ENCODE data around the gene NR2F6.

Gene NR2F6

GRCh38 chr19:17213334-17213733 lies 32.4 kb downstream of the NR2F6 start:
- Mint-ChIP-seq H3K27ac (no peak overlapping the region), H3K4me3 (no peak overlapping the region), H3K27me3 (no peaks in the 10 kb centered on the region), H3K9me3 (no peaks in the 10 kb centered on the region), H3K36me3 (ENCODE audit: low read depth) (peaks cover 37% of the 10 kb centered on the region), H3K4me1 (ENCODE audit: low read depth) (peaks cover 33% of the 10 kb centered on the region)

GRCh38 chr19:17211547-17212446 lies 33.9 kb downstream of the NR2F6 start:
- Mint-ChIP-seq H3K27ac (no peak overlapping the region), H3K4me3 (no peak overlapping the region), H3K9me3 (no peaks in the 10 kb centered on the region), H3K4me1 (ENCODE audit: low read depth) (peaks cover 33% of the 10 kb centered on the region), H3K36me3 (ENCODE audit: low read depth) (peaks cover 28% of the 10 kb centered on the region), H3K27me3 (no peaks in the 10 kb centered on the region)

DNA sequence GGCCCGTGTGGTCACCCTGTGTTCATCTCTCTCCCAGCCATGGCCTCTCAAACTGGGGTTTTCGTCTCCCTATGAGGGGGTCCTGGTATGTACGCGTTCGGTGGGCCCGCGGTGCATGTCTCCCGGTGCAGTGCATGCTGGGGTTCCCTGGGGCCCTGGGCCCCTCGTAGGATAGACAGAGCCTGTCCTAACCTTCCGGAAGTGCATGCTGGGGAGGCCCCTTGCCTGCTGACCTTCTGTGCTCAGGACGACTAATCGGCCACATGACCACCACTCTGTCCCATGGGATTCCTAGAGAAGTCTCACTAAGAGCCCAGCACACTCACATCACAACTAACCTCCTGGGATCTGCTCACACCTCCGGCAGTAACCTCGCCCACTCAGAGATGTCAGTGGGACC lies 35.4 kb downstream of the NR2F6 start:
- Mint-ChIP-seq H3K36me3 (ENCODE audit: low read depth) (peaks cover 22% of the 10 kb centered on the region), H3K9me3 (no peaks in the 10 kb centered on the region), H3K4me3 (no peak overlapping the region), H3K27me3 (no peaks in the 10 kb centered on the region), H3K4me1 (ENCODE audit: low read depth) (peaks cover 22% of the 10 kb centered on the region), H3K27ac (no peak overlapping the region)

GRCh38 chr19:17209126-17210036 lies 36.3 kb downstream of the NR2F6 start:
- H3K27ac Mint-ChIP-seq, result peak overlapping the region; percentile 81
- no peak overlapping the region for H3K4me3 Mint-ChIP-seq
- H3K27me3 Mint-ChIP-seq, result no peaks in the 10 kb centered on the region
- H3K4me1 Mint-ChIP-seq (ENCODE audit: low read depth), result peaks cover 14% of the 10 kb centered on the region
- H3K36me3 Mint-ChIP-seq (ENCODE audit: low read depth), result peaks cover 22% of the 10 kb centered on the region
- H3K9me3 Mint-ChIP-seq, result no peaks in the 10 kb centered on the region

DNA sequence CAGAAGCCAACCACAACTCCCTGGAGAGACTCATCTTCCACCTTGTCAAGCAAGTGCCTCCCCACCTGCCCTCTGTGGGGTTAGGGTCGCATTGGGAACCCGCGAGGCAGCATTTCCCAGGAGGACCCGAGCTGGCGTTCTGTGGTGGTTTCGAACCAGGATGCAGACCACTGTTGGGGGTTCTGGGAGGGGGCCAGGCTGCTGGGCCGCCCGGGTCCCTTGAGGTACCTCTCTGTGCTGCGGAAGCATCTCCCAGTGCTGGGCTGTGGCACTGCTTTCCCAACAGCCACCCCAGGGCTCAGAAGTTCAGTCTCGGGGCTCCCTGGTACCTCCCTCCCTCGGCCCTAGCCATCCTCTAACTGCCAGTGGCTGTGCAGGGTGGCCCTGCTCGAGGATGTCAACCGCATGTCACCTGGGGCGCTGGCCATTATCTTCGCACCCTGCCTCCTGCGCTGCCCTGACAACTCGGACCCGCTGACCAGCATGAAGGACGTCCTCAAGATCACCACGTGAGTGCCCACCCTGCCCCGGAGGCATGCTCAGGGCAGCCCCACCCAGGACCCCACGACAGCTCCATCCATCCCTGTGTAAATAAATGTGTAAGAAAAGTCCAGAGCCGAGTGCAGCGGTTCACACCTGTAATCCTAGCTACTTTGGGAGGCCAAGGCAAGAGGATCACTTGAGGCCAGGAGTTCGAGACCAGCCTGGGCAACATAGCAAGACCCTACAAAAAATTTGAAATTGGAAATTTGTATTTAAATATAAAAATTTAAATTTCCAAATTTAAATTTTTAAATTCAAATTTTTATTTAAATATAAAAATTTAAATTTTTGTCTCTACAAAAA lies 38.8 kb downstream of the NR2F6 start:
- Mint-ChIP-seq H3K4me3 (no peak overlapping the region), H3K27ac (no peak overlapping the region), H3K27me3 (no peaks in the 10 kb centered on the region), H3K4me1 (ENCODE audit: low read depth) (peaks cover 12% of the 10 kb centered on the region), H3K36me3 (ENCODE audit: low read depth) (peaks cover 28% of the 10 kb centered on the region), H3K9me3 (no peaks in the 10 kb centered on the region)

DNA sequence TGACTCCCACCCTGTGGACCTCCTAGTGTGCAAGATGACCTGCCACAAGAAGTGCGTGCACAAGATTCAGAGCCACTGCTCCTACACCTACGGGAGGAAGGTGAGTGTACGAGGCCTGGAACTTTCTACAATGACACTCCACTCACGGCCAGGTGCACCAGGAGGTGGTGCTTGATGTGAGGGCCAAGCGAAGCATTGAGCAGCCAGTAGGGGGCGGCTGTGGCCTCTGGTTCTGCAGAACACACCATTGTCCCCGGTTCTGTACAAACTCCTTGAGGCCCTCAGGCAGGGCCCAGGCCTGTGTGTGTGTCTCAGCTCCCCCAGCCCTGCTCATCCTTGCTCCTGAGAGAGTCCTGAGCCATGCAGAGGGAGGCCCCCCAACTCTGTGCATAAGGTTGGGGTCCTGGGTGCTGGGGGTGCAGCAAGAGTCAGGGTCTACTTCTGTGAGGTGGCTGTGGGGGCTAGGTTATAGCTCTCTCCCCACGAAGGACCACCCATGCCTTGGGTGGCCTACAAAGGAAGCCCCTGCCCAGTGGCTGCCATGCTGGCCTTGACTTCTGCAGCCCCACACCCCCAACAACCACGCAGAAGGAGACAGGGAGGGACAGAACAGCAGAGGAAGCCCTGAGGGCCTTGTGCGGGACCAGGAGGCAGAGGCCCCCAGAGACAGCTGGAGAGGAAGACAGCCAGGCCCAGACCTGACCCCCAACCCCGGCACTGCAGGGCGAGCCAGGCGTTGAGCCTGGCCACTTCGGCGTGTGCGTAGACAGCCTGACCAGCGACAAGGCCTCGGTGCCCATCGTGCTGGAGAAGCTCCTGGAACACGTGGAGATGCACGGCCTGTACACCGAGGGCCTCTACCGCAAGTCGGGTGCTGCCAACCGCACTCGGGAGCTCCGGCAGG lies 40.2 kb downstream of the NR2F6 start:
- H3K27ac Mint-ChIP-seq, result no peak overlapping the region
- H3K27me3 Mint-ChIP-seq, result no peaks in the 10 kb centered on the region
- peaks cover 43% of the 10 kb centered on the region for H3K36me3 Mint-ChIP-seq (ENCODE audit: low read depth)
- H3K4me3 Mint-ChIP-seq, result no peak overlapping the region
- H3K4me1 Mint-ChIP-seq (ENCODE audit: low read depth), result peaks cover 12% of the 10 kb centered on the region
- no peaks in the 10 kb centered on the region for H3K9me3 Mint-ChIP-seq

DNA sequence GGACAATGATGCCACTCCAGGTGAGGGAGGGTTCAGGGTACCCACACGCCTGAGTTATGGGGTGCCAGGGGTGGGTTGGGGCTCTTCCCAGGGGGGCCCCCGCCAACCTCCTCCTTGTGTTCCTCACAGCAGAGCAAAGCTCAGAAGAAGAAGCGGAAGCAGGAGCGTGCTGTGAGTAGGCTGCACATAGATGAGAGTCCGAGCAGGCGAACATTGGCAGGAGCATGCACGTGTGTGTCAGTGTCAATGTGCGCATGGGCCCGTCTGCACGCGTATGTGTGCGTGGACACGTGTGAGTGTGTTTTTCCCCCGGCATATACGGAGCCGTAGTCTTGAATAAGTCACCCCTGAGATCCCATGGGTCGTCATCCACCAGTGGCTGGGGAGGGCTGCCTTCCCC lies 43.0 kb downstream of the NR2F6 start:
- Mint-ChIP-seq H3K4me3 (no peak overlapping the region), H3K36me3 (ENCODE audit: low read depth) (peaks cover 44% of the 10 kb centered on the region), H3K27ac (no peak overlapping the region), H3K4me1 (ENCODE audit: low read depth) (no peaks in the 10 kb centered on the region), H3K9me3 (no peaks in the 10 kb centered on the region), H3K27me3 (no peaks in the 10 kb centered on the region)

DNA sequence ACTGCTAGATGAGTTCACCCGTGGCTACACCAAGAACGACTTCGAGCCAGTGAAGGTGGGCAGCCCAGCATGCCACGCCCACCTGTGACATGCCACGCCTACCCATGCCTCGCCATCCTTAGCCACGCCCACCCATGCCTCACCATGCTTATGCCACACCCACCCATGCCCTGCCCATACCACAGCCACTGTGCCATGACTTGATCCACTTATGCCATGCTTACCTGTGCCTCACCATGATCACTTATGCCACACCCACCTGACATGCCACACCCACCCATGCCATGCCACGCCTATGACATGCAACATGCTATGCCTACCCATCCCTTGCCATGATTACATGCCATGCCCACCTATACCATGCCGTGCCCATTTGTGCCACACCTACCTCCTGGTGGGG lies 43.5 kb downstream of the NR2F6 start:
- no peak overlapping the region for H3K4me3 Mint-ChIP-seq
- H3K27me3 Mint-ChIP-seq, result no peaks in the 10 kb centered on the region
- H3K4me1 Mint-ChIP-seq (ENCODE audit: low read depth), result no peaks in the 10 kb centered on the region
- H3K36me3 Mint-ChIP-seq (ENCODE audit: low read depth), result peaks cover 47% of the 10 kb centered on the region
- no peak overlapping the region for H3K27ac Mint-ChIP-seq
- H3K9me3 Mint-ChIP-seq, result no peaks in the 10 kb centered on the region

DNA sequence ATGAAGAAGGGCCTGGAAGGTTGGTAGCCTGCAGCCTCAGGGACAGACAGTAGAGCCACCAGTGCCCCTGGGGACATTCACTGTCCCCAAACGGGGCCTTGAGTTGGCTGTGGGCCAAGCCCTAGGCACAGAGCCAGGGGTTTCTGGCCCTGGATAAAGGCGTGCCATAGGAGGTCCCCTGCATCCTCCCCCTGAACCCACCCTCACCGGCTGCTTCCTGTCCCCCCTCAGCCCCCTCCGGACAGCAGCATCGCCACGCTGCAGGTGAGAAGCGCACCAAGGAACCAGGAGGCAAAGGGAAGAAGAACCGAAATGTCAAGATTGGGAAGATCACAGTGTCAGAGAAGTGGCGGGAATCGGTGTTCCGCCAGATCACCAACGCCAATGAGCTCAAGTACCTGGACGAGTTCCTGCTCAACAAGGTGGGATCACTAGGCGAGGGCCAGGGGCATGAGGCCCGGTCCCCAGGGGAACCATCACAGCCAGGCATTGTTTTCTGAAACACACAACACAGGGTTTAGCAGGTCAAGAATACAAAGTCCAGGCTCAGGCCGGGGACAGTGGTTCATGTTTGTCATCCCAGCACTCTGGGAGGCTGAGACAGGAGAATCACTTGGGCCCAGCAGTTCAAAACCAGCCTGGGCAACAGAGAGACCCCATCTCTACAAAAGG lies 45.2 kb downstream of the NR2F6 start:
- no peak overlapping the region for H3K4me3 Mint-ChIP-seq
- no peak overlapping the region for H3K27ac Mint-ChIP-seq
- H3K4me1 Mint-ChIP-seq (ENCODE audit: low read depth), result no peaks in the 10 kb centered on the region
- H3K9me3 Mint-ChIP-seq, result no peaks in the 10 kb centered on the region
- H3K36me3 Mint-ChIP-seq (ENCODE audit: low read depth), result peaks cover 56% of the 10 kb centered on the region
- H3K27me3 Mint-ChIP-seq, result no peaks in the 10 kb centered on the region

- no peaks in the 10 kb centered on the region for H3K27me3 Mint-ChIP-seq
- H3K4me3 Mint-ChIP-seq, result no peak overlapping the region
- H3K27ac Mint-ChIP-seq, result no peak overlapping the region
- H3K36me3 Mint-ChIP-seq (ENCODE audit: low read depth), result peaks cover 61% of the 10 kb centered on the region
- H3K4me1 Mint-ChIP-seq (ENCODE audit: low read depth), result no peaks in the 10 kb centered on the region
- no peaks in the 10 kb centered on the region for H3K9me3 Mint-ChIP-seq
These were observed 48.1 kb downstream of the NR2F6 start for GRCh38 chr19:17197666-17198065.

GRCh38 chr19:17196610-17197009 lies 49.1 kb downstream of the NR2F6 start:
- Mint-ChIP-seq H3K36me3 (ENCODE audit: low read depth) (peaks cover 51% of the 10 kb centered on the region), H3K27me3 (no peaks in the 10 kb centered on the region), H3K4me3 (no peak overlapping the region), H3K4me1 (ENCODE audit: low read depth) (no peaks in the 10 kb centered on the region), H3K9me3 (no peaks in the 10 kb centered on the region), H3K27ac (no peak overlapping the region)

DNA sequence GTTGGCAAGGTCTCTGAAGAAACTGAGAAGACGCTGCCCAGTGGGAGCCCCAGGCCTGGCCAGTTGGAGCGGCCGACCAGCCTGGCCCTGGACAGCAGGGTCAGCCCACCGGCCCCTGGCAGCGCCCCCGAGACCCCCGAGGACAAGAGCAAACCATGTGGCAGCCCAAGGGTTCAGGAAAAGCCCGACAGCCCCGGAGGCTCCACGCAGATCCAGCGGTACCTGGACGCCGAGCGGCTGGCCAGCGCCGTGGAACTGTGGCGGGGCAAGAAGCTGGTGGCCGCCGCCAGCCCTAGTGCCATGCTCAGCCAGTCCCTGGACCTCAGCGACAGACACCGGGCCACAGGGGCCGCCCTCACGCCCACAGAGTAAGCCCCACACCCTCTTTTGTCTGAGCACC lies 50.6 kb downstream of the NR2F6 start:
- H3K36me3 Mint-ChIP-seq (ENCODE audit: low read depth), result peaks cover 48% of the 10 kb centered on the region
- H3K27me3 Mint-ChIP-seq, result no peaks in the 10 kb centered on the region
- no peak overlapping the region for H3K27ac Mint-ChIP-seq
- H3K4me1 Mint-ChIP-seq (ENCODE audit: low read depth), result no peaks in the 10 kb centered on the region
- H3K9me3 Mint-ChIP-seq, result no peaks in the 10 kb centered on the region
- H3K4me3 Mint-ChIP-seq, result no peak overlapping the region

DNA sequence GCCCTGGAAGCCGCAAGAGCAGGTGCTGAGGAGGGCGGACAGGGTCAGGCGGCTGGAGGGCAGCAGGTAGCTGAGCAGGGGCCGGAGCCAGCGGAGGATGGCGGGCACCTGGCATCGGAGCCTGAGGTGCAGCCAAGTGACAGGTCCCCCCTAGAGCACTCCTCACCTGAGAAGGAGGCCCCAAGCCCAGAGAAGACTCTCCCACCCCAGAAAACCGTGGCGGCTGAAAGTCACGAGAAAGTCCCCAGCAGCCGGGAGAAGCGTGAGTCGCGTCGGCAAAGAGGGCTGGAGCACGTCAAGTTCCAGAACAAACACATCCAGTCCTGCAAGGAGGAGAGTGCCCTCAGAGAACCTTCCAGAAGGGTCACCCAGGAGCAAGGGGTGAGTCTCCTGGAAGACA lies 51.1 kb downstream of the NR2F6 start:
- Mint-ChIP-seq H3K27ac (no peak overlapping the region), H3K27me3 (no peaks in the 10 kb centered on the region), H3K4me1 (ENCODE audit: low read depth) (no peaks in the 10 kb centered on the region), H3K4me3 (no peak overlapping the region), H3K36me3 (ENCODE audit: low read depth) (peaks cover 49% of the 10 kb centered on the region), H3K9me3 (no peaks in the 10 kb centered on the region)
